Omental fat pad (tissue), 4 donors: Measurements from ENCODE around the gene MMP19. TPM values are rescaled to one million over a fixed set of nuclear protein-coding genes. Genes with fewer than 3 reads are reported as not detected.
A peak's percentile ranks its signal among the peaks of the same experiment; 100 is the strongest.

ENCODE experiments used
- ATAC-seq: fragments of 150-250 bp; one replicate; pipeline ENCODE4 v1.9.1; 2016; ENCODE audit warnings: mild to moderate bottlenecking, moderate library complexity; ENCODE audit not compliant: low FRiP score
- DNase-seq: peaks from one replicate; pipeline ENCODE4 v3.0.0-alpha.2; 2019; ENCODE audit warnings: low spot score
- total RNA-seq, 4 donors: library from RNA; depleted of rRNA; stranded (reverse); fragments of >200 nt; gene quantifications; one replicate each; pipeline ENCODE4 v1.1.0, GENCODE V29; 2016
- TF ChIP-seq, protein P1 (sequence below), 3 donors: fragments of 450-650 bp; IDR thresholded peaks; one replicate each; pipeline ENCODE4 v1.5.1; 2016 to 2017; ENCODE audit warnings: antibody characterized with exemption in 3 of 3, mild to moderate bottlenecking in 3 of 3, moderate library complexity in 2 of 3

MMP19 gene
- total RNA-seq, 4 donors from 2014 or later, result 35.0 to 616 (median 308) TPM

DNA sequence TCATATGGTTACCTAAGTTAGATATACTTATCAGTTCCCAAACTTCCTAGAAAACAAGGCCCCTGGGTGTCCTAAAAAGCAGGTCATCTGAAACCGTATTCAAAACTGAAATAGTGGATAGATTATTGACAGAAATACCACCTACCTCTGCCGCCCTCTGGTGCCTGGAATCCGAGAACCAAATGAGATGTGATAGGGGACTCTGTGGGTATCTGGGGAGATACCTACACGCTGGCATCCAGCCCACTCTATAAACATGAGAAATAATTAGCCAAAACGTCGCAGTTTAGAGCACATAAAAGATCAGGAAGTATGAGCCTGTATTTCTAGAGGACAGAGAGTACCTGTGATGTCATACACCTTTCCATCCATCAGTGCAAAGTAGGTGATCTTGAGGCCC lies 20.5 kb downstream of the MMP19 start:
- DNase-seq, result no peak
- TF ChIP-seq, protein P1, sequence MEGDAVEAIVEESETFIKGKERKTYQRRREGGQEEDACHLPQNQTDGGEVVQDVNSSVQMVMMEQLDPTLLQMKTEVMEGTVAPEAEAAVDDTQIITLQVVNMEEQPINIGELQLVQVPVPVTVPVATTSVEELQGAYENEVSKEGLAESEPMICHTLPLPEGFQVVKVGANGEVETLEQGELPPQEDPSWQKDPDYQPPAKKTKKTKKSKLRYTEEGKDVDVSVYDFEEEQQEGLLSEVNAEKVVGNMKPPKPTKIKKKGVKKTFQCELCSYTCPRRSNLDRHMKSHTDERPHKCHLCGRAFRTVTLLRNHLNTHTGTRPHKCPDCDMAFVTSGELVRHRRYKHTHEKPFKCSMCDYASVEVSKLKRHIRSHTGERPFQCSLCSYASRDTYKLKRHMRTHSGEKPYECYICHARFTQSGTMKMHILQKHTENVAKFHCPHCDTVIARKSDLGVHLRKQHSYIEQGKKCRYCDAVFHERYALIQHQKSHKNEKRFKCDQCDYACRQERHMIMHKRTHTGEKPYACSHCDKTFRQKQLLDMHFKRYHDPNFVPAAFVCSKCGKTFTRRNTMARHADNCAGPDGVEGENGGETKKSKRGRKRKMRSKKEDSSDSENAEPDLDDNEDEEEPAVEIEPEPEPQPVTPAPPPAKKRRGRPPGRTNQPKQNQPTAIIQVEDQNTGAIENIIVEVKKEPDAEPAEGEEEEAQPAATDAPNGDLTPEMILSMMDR (IDR thresholded peaks at IDR 0.05), result no peak
- ATAC-seq, result no peak

DNA sequence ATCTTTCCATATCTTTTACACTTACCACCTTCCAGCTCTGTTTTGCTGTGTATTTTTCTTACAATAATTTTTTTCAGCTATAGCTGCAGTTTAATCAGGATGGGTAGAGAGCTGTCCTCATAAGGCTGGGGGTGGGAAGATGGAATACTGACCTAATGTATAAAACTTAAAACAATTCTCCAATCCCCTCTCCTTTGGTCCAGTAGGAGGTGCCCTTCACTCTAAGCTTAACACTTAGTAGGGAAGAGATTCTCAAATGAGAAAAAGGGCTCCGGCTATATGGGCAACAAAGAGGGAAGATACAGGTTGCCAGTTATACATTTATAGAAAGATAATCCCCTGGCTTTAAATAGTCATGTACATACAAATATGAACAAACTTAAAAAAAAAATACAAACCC lies 22.1 kb downstream of the MMP19 start:
- ATAC-seq, result no peak
- TF ChIP-seq, protein P1 (IDR thresholded peaks at IDR 0.05), result no peak
- no peak for DNase-seq

- no peak for ATAC-seq
- TF ChIP-seq, protein P1 (IDR thresholded peaks at IDR 0.05), result no peak
- no peak for DNase-seq
These were observed 23.9 kb downstream of the MMP19 start for GRCh38 chr12:55818886-55819285.

DNA sequence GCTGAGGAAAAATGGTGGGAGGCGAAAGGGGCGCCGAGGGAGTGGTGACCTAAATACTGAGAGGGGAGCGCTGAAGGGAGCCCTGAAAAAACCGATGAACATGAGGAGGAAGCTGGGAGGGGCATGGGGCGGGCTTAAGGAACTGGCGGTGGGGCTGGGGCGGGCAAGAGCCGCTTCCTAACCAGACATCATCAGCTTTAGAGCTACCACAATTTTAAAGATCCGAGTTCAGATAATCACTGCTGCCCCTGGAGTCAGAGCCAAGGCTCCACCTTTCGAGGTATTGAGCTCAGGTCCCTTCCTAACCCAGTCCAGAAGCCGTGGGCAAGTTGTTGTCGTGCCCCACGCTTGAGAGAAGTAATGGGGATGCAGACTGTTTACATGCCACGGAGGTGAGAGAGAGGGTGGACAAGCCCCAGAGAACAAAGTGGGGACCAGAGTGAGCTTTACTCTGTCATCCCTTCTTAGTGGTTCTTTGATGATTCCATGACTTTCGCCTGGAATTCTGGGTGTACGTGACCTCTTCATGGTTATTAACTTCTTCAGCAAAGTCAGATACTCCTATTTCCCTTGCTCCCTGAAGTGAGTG lies 24.5 kb downstream of the MMP19 start:
- DNase-seq (no peak), ATAC-seq (peak; percentile 58)
- TF ChIP-seq, protein P1 (IDR thresholded peaks at IDR 0.05), result no peak

- TF ChIP-seq, protein P1 (IDR thresholded peaks at IDR 0.05), result no peak
- DNase-seq (peak; percentile 81), ATAC-seq (peak; percentile 99)
These were observed 25.2 kb downstream of the MMP19 start, which contains the start of the genes ORMDL2 and SARNP for GRCh38 chr12:55817345-55818139. Gene ORMDL2, plus strand, starts transcription at chr12:55818041. Its CDS starts 959 bp downstream, at chr12:55819000. Gene SARNP, minus strand, starts transcription at chr12:55817724. Its CDS starts 23 bp downstream, at chr12:55817701.

DNA sequence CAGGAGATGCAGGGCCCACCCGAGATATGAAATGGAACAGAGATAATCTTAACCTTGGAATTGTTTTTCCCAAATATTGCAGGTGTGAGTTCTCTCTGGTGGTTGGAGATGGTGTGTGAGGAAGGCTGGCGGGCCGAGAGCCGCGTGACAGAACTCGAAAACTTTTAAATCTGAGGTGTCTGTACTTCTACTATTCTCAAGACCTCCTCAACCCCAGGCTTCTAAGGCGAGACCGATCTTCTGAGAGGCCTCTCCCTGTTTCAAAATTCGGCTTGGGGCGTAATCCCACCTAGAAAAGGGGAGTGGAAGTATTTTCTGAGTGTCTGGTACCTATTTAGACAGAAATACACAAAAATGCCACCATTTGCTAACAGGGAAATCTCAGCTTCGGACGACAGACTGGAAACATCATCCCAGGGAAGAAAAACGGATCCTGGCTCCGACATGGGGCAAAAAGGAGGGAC lies 25.8 kb downstream of the MMP19 start:
- DNase-seq, result no peak
- ATAC-seq, result no peak
- TF ChIP-seq, protein P1 (IDR thresholded peaks at IDR 0.05), result no peak
